Inflammatory macrophage treated with lipopolysaccharide for 1 hour (primary cell): ENCODE results near the gene SHISA6.
"Not testable (repeated sequence)": the region's sequence is repeated elsewhere in the genome, so short reads cannot be mapped to it uniquely, and the experiment has no call there.

Experiments used
- DNase-seq, 2 donors: peaks; one replicate each; pipeline ENCODE4 v3.0.0-alpha.2; 2020 to 2022

Gene SHISA6

DNA sequence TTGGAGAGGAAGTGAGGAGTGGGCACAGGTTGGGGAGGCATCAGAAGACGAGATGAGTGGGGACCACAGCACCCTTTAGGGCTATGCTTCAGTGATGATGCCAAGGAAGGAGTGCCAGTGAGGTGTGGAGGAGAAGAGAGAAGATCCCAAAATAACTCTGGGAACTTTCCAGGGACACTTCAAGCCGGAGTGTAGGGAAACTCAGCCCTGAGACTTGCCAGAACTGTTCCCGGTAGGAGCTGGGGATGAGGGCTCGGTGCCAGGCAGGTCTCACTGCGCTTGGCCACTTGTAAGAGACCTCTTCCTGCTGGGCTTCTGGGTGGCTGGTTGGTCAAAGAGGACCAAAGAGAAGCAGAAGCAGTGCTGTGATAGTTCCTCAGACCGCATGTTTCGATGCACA lies 63.6 kb downstream of the SHISA6 start:
- no peak for DNase-seq

DNA sequence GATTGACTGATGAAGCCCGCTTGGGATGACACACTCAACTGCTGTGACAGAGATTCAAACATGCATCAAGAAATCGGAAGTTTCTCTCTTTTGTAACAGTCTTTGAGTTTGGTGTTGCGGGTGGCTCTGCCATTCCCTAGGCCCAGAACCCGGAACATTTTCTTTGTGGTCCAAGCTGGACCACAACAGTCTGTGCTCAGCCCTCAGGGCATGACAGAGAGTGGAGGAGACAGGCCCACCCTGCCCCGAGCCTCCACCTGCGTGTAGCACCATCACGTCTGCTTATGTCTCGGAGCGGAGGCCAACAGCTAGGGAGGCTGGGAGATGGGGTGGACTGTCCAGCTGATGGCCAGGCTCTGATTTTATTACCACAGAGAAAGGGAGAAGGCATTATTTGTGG lies 64.5 kb downstream of the SHISA6 start:
- no peak for DNase-seq

DNA sequence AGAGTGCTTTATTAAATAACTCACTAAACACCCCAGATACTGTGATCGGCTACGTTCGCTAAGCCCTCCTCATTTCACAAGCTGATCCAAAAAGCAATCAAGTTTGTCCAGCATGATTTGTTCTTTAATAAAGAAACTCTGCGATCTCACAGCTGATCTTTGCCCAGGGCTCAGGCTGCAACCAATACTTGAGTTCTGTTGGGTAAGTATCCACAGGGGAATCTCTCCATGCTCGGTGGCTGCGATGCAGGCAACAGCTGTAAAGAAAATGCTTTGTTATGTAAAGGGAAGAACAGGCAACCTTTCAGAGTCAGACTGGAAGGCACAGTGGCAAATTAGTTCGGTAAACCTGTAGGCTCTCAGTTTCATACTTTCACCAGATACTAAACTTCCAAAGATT lies 67.5 kb downstream of the SHISA6 start:
- DNase-seq: no peak

DNA sequence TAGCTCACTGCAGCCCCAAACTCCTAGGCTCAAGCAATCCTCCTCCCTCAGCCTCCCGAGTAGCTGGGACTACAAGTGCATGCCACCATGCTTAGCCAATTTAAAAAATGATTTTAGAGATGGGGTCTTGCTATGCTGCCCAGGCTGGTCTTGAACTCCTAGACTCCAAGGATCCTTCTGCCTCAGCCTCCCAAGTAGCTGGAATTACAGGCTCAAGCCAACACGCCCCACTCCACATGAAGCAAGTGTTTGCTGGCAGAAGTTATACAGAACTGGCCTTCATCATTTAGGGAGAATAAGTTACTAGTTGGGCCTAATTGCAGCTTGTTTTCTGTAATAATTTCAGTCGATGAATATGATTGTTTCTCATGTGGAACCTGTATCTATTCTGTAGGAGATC lies 68.0 kb downstream of the SHISA6 start:
- DNase-seq: no peak

DNA sequence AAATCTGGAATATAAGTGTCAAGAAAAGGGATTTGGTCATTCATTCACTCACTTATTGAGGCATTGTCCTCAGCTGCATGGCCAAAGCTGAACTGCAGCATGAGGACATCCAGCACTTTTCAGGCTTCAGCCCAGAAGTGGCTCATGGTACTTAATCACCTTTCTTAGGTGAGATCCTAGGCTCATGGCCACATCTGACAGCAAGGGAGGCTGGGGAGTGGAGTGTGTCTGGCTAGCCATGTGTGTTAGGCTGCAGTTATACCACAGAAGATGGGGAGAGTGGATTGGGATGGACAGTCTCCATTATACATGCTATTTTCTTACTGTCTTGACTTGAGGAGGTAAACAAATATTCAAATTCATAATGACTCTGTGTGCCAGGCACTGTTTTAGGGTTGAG lies 68.8 kb downstream of the SHISA6 start:
- no peak for DNase-seq

DNA sequence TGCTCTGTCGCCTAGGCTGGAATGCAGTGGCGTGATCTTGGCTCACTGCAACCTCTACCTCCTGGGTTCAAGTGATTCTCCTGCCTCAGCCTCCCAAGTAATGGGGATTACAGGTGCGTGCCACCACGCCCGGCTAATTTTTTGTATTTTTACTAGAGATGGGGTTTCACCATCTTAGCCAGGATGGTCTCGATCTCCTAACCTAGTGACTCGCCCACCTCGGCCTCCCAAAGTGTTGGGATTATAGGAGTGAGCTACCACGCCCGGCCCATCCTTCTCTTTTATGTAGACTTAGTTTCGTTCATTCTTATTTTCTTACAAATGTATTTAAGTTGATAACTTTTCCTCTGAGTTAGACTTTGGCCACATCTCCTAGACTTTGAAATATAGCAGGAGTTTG lies 75.4 kb downstream of the SHISA6 start:
- not testable (repeated sequence) for DNase-seq

DNA sequence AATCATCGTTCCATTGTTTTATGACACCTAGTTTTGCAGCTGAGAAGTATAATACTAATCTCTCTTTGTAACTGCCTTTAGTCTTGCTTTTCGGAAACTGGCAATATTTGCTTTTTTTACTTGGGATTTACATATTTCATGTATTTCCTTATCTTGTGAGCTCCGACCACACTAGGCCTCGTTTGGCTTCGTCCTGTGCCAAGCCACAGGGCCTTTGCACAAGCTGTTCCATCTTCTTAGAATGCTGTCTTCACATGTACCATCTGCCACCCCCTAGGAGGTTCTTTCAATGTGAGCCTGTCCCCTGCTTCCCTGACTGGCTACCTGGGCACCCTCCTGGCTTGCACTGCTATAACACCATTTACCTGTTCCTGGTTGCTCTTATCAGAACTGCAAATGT lies 77.2 kb downstream of the SHISA6 start:
- no peak for DNase-seq

DNA sequence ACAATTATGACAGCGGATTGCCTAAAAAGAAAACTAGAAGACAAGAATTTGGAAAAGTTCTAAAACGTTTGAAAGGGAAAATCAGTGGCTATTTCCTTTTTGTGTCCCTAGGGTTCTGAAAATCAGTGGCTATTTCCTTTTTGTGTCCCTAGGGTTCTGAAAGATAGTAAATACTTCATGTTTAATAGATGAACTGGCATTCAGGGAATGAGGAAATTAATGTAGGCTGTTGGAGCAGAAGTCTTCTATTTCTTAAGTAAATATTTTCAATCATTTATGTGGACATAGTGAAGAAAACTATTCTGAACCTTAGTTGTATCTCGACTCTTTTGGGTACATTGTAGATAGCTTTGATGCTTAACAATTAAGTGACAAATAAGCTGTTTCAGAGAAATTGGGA lies 78.9 kb downstream of the SHISA6 start:
- DNase-seq: no peak

DNA sequence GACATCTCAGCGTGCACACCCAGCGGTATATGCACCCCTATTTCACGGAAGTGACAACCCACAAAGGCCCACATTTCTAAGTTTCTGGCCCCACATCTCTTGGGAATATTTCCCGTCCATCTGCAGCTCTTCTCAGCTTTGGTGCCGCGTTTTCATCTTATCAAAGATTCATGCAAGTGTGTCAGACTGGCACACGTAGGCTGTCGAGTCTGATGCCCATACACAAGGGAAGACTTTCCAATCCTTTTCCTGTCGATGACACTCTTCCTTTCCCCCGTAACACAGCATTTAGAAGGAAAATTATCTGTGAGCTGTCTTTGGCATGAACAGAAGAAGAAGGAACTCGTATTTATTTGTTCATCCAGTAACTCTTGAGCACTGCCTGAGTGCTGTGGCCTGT lies 83.0 kb downstream of the SHISA6 start:
- no peak for DNase-seq

DNA sequence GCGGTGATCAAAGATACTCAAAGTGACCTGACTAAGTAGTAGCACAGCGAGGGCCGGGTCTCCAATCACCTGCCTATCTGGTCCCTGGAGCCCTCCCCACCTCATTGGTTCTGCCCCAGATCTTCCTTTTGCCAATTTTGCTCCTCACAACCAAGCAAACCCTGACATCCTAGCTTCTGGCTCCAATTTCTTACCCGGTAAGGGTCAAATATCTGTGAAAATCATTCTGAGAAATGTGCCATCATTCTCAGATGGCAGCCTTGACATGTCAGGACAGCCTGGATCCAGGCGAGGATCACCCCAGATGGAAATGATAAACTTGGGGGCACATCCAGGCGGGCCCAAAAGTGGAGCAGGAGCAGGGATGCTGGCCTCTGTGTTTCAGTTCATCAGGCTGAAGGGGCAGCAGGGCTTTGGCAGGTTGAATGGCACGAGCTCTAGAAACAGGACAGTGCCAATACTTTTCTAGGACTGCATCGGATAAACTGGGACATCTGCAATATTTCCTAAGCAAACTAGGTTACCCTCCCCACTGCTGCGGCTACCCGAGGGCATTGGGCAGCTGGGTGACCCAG lies 83.9 kb downstream of the SHISA6 start:
- DNase-seq: no peak

DNA sequence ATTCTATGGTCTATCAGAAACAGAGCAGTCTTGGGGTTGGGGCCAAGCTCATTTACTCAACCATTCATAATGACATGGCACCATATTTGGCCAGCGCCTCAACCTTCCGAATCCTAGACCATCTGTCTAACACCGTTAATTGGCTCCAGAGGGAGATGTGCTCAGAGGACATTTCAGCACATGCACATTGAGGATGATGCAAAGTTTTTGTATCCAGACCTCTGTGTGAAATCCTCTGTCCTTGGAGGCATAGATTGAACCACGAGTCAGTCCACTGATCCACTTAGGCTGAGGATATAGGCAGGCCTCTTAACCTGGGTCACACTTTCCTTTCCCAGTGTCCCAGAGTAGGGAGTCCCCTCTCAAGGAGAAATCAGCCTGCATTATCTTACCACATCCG lies 85.5 kb downstream of the SHISA6 start:
- no peak for DNase-seq

DNA sequence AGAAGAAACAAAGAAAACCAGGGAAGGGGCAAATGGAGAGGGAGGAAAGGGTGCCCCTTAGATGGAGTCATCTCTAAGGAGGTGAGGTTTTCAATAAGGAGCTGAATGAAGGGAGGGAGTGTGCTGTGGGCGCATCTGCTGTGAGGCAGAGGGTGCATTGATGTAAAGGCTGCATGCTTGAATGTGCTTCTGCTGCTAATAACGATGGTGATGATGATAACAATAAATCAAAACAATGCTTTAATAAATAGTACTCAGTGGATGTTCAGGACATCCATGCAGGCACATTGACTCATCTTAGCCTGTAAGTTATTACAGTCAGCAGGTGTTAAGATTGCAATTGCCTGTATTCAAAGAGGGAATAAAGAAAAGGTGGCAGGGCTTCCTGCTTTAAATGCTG lies 87.8 kb downstream of the SHISA6 start:
- DNase-seq: no peak

DNA sequence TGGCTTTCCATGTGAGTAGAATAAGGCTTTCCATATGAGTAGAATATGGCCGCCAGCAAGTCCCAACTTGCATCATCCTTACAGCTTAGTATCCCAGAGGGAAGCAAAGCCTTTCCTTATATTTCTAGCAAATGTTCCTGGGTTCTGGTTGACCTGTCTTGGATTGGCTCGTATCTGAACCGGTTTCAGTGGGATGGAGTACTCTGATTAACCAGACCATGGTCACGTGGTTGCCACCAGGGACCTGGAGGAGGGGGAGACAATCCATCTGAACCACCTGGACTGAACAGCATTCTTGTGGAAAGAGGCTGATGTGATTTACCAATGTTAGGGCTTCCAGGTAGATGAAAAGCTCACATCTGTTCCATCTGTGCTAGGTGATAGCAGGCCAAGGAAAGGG lies 89.0 kb downstream of the SHISA6 start:
- DNase-seq: no peak

DNA sequence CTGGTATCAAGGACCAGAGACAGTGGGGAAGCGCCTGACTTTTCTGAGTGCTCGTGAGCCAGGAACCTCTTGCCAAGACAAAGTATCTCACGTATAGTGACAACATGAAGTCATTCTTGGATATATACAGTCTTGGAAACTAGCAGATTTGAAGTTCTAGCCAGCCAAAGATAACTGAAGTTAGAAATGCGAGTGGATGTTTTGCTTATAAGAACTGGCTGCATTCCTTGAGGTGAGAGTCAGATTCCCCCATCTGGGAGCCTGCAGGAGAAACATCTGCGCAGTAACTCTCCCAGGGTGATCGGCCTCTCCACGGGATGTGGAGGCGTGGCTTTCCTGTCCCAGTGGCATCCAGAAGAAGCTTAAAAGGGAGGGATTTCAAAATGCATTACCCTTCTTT lies 89.8 kb downstream of the SHISA6 start:
- no peak for DNase-seq

DNA sequence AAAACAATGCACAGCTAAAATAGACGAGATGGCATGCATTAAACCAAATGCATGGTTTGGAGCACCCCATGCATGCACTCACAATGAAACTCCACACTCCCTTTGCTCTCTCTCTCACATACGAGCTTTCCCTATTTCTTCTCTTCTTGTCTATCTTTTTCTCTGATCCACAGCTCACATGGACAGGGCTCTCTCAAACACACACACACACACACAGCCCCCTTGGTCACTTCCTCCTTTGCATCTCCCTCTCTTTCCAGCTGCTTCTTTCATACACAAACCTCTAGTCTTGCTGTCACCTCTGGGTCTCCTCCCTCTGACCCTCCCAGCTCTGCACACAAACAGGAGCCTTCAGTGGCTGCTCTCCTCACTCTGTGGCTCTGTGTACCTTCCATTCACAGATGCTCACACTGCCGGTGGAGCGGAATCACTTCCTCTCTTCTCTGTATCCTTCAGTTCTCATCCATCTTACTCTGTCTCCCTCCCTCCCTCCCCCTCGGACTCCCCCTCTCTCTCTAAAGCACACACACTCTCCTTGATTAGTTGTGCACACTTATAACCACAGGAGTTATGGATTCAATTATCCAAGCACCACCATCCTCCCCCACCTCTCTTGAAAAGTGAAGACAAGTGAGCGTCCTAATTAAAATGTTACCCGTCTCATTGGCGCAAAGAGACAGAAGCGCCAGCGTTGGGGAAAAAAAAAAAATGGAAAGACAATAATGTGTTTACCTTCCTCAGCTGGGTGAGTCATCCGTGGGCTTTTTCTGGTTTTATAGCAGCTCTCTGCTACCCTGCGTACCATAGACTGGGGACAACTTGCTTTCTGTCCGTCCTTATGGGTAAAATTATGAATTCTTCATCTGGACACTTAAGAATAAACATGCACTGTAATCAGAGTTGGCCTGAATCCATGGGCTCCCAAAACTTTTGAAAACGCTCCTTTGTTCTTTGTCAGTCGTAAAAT lies 90.8 kb downstream of the SHISA6 start:
- no peak for DNase-seq

DNA sequence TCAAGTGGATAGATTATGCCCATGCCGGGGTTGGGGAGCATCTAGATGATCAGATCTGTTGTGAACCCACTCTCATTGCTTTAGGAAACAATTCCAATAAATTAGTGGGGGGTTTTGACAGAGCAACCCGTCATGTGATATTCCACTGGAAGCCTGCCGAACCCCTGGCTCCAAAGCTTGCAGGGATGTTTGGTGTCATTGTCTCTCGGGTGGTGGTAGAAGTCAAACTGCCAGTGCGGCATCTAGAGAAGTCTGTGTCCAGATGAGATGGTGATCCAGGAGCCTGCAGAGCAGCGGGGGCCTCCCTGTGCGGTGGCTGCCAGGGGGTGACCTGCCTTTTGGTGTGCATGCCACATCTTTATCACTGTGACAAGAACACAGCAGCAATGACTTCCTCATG lies 91.7 kb downstream of the SHISA6 start:
- DNase-seq: no peak

DNA sequence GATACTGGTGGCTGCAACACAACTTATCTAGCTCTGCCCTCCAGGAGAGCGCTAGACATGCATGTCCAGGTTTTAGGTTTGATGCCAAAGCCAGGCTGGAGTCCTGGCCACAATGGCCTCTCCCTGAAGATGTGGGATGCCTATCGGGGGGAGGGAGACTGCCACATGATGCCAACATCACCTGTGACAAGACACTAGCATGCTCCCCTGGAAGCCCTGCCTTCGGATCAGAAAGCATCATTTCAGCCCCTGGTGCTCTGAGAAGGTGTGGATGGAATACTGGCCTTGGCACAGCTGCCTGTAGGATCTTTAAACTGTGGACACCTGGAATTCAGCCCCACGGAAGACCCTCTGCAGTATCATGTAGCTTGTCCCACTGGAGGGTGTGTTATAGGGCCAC lies 93.5 kb downstream of the SHISA6 start:
- DNase-seq: no peak

DNA sequence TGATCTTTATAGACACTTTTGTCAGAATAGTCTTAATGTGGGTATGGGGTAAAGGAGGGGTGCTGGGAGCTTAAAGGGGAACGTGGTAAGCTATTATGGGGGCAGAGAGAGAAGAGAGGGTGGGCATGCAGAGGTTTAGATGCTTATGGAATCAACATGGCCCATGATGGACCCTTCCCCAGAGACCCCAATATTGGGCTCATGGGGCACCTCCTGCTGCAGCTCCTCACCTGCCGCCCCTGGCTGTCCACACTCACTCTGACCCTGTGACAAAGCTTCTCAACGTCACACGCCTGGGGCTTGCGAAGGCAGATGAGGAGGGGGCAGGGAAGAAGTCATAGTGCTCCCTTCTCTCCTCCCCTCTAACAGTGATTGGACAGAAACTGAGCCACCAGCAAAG lies 95.3 kb downstream of the SHISA6 start:
- no peak for DNase-seq

DNA sequence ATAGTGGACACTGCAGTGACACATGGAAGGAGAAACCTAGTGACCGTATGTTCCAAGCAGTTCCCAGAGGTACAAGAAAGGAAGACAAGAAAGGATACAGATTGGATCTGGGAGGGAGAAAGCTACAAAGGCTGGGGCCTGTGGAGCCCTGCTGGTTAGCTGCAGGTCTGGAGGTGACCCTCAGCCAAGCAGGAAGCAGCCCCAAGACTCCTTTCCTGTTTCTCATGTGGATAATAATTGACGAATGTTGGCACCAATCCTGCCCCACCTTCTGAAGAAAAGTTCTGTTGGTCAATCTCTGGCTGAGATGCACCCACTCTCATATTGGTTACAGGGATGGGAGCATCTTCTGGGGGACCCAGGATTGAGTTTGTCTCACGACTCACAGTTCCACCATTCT lies 99.8 kb downstream of the SHISA6 start:
- no peak for DNase-seq

DNA sequence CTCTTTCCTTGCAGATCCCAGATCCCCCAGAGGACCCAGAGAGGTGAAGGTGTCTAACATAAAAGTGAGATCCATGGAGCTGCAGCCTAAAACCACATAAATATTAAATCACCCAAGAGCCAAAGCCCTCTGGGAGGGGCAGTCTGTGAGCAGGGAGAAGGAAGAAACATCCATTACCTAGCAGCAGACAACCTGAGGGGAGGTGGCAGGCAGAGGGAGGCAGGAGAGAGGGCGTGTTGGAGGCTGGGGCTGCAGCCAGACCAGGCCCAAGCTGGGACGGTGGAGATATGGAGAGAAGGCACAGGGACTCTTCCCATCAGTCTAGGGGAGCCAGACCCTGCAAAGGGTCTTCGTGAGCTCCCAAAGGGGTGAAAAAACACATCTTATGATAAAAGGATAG lies 101.1 kb downstream of the SHISA6 start:
- no peak for DNase-seq

DNA sequence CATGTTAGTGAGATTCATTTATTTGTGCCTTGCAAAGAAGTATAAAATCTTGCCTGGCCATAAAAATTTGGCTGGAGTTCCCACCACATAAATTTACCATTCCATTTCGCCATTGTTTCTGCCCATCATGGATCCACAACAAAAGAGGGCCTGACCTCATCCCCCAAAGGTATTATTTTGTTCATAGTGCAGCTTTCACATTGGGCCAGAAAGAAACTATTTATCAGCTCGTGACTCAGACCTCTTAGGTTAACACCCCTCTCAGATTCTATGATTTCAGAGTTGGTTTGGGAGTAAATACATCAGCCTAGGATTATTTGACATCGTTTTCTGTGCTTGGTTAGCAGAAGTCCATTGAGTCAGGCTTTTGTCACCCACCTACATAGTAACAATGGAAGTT lies 108.1 kb downstream of the SHISA6 start:
- no peak for DNase-seq

DNA sequence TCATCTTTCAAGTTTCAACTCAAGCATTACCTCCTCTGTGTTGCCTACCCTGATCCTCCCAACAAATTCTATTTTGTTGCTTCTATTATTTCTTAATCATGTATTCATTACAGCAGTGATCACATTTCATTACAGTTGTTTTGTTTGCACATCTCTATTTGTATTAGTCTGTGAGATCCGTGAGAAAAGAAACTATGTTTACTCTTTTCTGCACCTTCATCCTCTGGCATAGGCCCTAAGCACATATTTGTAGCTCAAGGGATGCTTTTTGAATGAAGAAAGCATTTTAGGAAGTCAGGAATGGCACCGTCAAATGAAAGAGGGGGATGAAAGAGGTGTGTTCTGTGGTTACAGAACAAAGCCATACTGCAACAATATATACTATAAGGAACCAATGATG lies 110.5 kb downstream of the SHISA6 start:
- DNase-seq: no peak

DNA sequence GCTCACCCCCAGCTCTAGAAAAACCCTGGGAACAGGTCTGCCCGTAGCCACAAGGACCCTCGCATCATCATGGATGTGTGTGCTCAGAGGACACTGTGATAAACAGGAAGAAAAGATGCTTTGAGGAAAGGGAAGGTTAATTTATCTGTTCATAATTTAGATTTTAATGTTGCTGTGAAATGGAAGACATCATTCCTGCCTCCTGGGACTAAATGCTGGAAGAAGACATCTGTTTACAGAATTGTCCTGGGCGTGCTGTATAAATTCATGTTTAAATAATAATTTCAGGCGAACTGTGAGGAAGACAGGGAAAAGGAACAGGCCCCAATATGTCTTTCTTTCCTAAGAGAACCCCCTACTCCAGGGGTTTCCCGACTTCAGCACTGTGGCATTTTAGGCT lies 112.6 kb downstream of the SHISA6 start:
- no peak for DNase-seq

DNA sequence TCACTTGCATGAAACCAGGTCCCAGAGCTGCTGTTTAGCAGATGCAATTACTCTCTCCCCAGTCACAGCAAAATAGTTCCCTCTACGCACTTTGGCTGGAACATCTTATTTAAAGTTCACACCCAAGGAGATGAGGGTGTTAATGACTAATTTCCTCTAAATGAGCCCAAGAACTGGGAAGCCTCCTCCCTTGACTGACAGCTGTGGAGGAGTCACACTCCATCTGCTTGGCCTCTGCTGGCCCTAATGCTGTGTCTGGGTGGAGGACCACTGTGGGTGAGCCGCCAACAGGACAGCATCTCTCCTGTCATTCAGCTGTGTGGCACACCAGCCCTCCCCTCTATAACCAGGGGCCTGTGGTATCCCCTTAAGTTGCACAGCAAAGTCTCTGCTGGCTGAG lies 115.4 kb downstream of the SHISA6 start:
- no peak for DNase-seq
